Liver (tissue), 9 donors: ENCODE results near the gene ACSS1. TPM values are rescaled to one million over a fixed set of nuclear protein-coding genes. Genes with fewer than 3 reads are reported as not detected.
A peak's percentile ranks its signal among the peaks of the same experiment; 100 is the strongest.

Experiments
- DNase-seq: peaks from one replicate; pipeline ENCODE4 v3.0.0-alpha.2; 2017; ENCODE audit warnings: low spot score
- H3K27ac ChIP-seq, 2 donors: one replicate each; pipeline ENCODE4 v1.7.0; 2013; ENCODE audit warnings: inconsistent platforms in 2 of 2, low read length in 2 of 2, control low read depth in 1 of 2, low read depth in 1 of 2, mild to moderate bottlenecking in 1 of 2
- H3K27me3 ChIP-seq, 4 donors: one replicate each; pipeline versions ENCODE4 v1.6.1 to v1.7.0; 2013; ENCODE audit warnings: low read length in 3 of 4, inconsistent platforms in 1 of 4, mild to moderate bottlenecking in 1 of 4, moderate library complexity in 1 of 4; ENCODE audit not compliant: control insufficient read depth in 4 of 4, insufficient read depth in 4 of 4
- H3K36me3 ChIP-seq, 4 donors: one replicate each; pipeline versions ENCODE4 v1.6.1 to v1.7.0; 2013; ENCODE audit warnings: low read length in 3 of 4, mild to moderate bottlenecking in 3 of 4, low read depth in 1 of 4, moderate library complexity in 1 of 4; ENCODE audit not compliant: control insufficient read depth in 4 of 4, insufficient read depth in 3 of 4
- H3K4me1 ChIP-seq, 4 donors: one replicate each; pipeline versions ENCODE4 v1.6.1 to v1.7.0; 2013; ENCODE audit warnings: low read length in 3 of 4, mild to moderate bottlenecking in 3 of 4, moderate library complexity in 1 of 4; ENCODE audit not compliant: control insufficient read depth in 4 of 4, insufficient read depth in 4 of 4
- H3K4me3 ChIP-seq, 3 donors: one replicate each; pipeline versions ENCODE4 v1.6.1 to v1.7.0; 2013; ENCODE audit warnings: low read length in 3 of 3, control low read depth in 1 of 3, low read depth in 1 of 3, mild to moderate bottlenecking in 1 of 3
- H3K9ac ChIP-seq, 2 donors: one replicate each; pipeline ENCODE4 v1.7.0; 2013; ENCODE audit warnings: low read length in 2 of 2, mild to moderate bottlenecking in 2 of 2, moderate library complexity in 2 of 2, control low read depth in 1 of 2, low read depth in 1 of 2
- H3K9me3 ChIP-seq, 4 donors: one replicate each; pipeline versions ENCODE4 v1.6.1 to v1.7.0; 2013; ENCODE audit warnings: low read length in 3 of 4; ENCODE audit not compliant: control insufficient read depth in 4 of 4
- ATF3 ChIP-seq: IDR thresholded peaks from 2 replicates; pipeline ENCODE4 v1.6.1; 2016; ENCODE audit warnings: antibody characterized with exemption
- EGR1 ChIP-seq, 2 donors: IDR thresholded peaks; 2 replicates each; pipeline ENCODE4 v1.6.1; 2016 to 2018; ENCODE audit warnings: antibody characterized with exemption in 2 of 2, low read depth in 2 of 2
- GABPA ChIP-seq, 2 donors: IDR thresholded peaks in 1 of 2; conservative IDR thresholded peaks in 1 of 2; 2 replicates each; pipeline ENCODE4 v1.6.1; 2016; ENCODE audit warnings: antibody characterized with exemption in 2 of 2, mild to moderate bottlenecking in 1 of 2, moderate library complexity in 1 of 2
- HNF4A ChIP-seq, 2 donors: conservative IDR thresholded peaks; 2 replicates each; pipeline ENCODE4 v1.6.1; 2016; ENCODE audit warnings: antibody characterized with exemption in 2 of 2, mild to moderate bottlenecking in 2 of 2
- HNF4G ChIP-seq: IDR thresholded peaks from 2 replicates; pipeline ENCODE4 v1.6.1; 2016; ENCODE audit warnings: antibody characterized with exemption
- MAX ChIP-seq: IDR thresholded peaks from 2 replicates; pipeline ENCODE4 v1.6.1; 2016; ENCODE audit warnings: antibody characterized with exemption
- RAD21 ChIP-seq, 2 donors: IDR thresholded peaks; 2 replicates each; pipeline ENCODE4 v1.6.1; 2016; ENCODE audit warnings: antibody characterized with exemption in 2 of 2, mild to moderate bottlenecking in 2 of 2
- REST ChIP-seq: IDR thresholded peaks from 2 replicates; pipeline ENCODE4 v1.6.1; 2016; ENCODE audit warnings: antibody characterized with exemption, mild to moderate bottlenecking
- RXRA ChIP-seq, 2 donors: IDR thresholded peaks; 2 replicates each; pipeline ENCODE4 v1.6.1; 2017 to 2018; ENCODE audit warnings: antibody characterized with exemption in 2 of 2, mild to moderate bottlenecking in 1 of 2
- SP1 ChIP-seq: IDR thresholded peaks from 2 replicates; pipeline ENCODE4 v1.6.1; 2018; ENCODE audit warnings: antibody characterized with exemption, mild to moderate bottlenecking
- TAF1 ChIP-seq: conservative IDR thresholded peaks from 2 replicates; pipeline ENCODE4 v1.6.1; 2016; ENCODE audit warnings: antibody characterized with exemption, mild to moderate bottlenecking
- YY1 ChIP-seq: IDR thresholded peaks from 2 replicates; pipeline ENCODE4 v1.6.1; 2016; ENCODE audit warnings: antibody characterized with exemption, mild to moderate bottlenecking
- ZBTB33 ChIP-seq: IDR thresholded peaks from 2 replicates; pipeline ENCODE4 v1.6.1; 2016; ENCODE audit warnings: antibody characterized with exemption
- WGBS: extraction: QIAGEN DNeasy Blood & Tissue Kit; methylation state at CpG from one replicate; pipeline ENCODE4 v1.1.7; 2013; 5-methylcytosine and 5-hydroxymethylcytosine counted together
- polyA plus RNA-seq, 2 donors: library from polyadenylated mRNA; stranded (reverse) in 1 of 2; unstranded in 1 of 2; fragments of 200-250 nt in 1 of 2; fragments of >200 nt in 1 of 2; fragmentation: Nextera tagmentation in 1 of 2; extraction: Ambion mirVana in 1 of 2; gene quantifications; one replicate each; pipeline versions ENCODE4 v1.2.1 to v1.2.3, GENCODE V29; 2013 to 2015
- total RNA-seq, 2 donors: library from RNA; depleted of rRNA; stranded (reverse); fragments of >200 nt; gene quantifications; one replicate each; pipeline ENCODE4 v1.2.3, GENCODE V29; 2014
- donor health status: healthy.
- donor health status: healthy.
- donor health status: healthy.
- donor health status: healthy.
- donor health status: healthy.

The ACSS1 gene
- total and polyA plus RNA-seq, 4 donors, result 5.3 to 87.5 (median 22.1) TPM

- Histone ChIP-seq H3K9ac (no peak overlapping the region), H3K4me3 (no peak overlapping the region), H3K9me3 (no peaks in the 10 kb centered on the region), H3K27me3 (no peaks in the 10 kb centered on the region), H3K36me3 (peaks cover 6 to 24% (median 16%) of the 10 kb centered on the region in 4 donors), H3K27ac (peak overlapping the region in 1 of 2 donors; percentile 34), H3K4me1 (peaks cover 18 to 82% (median 66%) of the 10 kb centered on the region in 4 donors)
- TF ChIP-seq EGR1 (IDR thresholded peaks at IDR 0.05; ENCODE audit: low read depth in 2 of 2), result no peak
- TF ChIP-seq TAF1, result no peak
- no peak for TF ChIP-seq RAD21 (IDR thresholded peaks at IDR 0.05)
- no peak for TF ChIP-seq ATF3
- no peak for TF ChIP-seq ZBTB33
- no peak for TF ChIP-seq GABPA (IDR thresholded peaks at IDR 0.05 in 1 of 2, conservative IDR thresholded peaks at IDR 0.05 in 1 of 2)
- no peak for TF ChIP-seq HNF4G
- WGBS, result 50% methylated on average over 3 of the region's 3 CpGs
- DNase-seq, result no peak
Measured at GRCh38 chr20:24984961-24985640, 72.8 kb downstream of the ACSS1 start.

GRCh38 chr20:24983896-24984295 is 74.0 kb downstream of the ACSS1 start:
- 39% methylated on average over 8 of the region's 8 CpGs for WGBS
- peaks cover 21 to 83% (median 68%) of the 10 kb centered on the region in 4 donors for H3K4me1 ChIP-seq
- H3K4me3 ChIP-seq, result peak overlapping the region; percentile 10 to 61 (median 41)
- peak overlapping the region; percentile 10 to 56 for H3K9ac ChIP-seq
- peaks cover 6 to 28% (median 18%) of the 10 kb centered on the region in 4 donors for H3K36me3 ChIP-seq
- peak overlapping the region; percentile 34 to 55 for H3K27ac ChIP-seq
- H3K27me3 ChIP-seq, result no peaks in the 10 kb centered on the region
- H3K9me3 ChIP-seq, result no peaks in the 10 kb centered on the region
- DNase-seq, result no peak
- TF ChIP-seq TAF1 (no peak), HNF4A (conservative IDR thresholded peaks at IDR 0.05) (peak; percentile 66 to 72), RAD21 (IDR thresholded peaks at IDR 0.05) (peak in 1 of 2 donors; percentile 35), YY1 (peak; percentile 19), SP1 (peak; percentile 41), RXRA (IDR thresholded peaks at IDR 0.05) (peak; percentile 54 to 82), REST (peak; percentile 11), MAX (no peak), ZBTB33 (peak; percentile 19)
